ENCODE measurements around the gene LRRC8C. TPM values are rescaled to one million over a fixed set of nuclear protein-coding genes. Genes with fewer than 3 reads are reported as not detected.

Gene LRRC8C
- 7.9 to 12.1 TPM (median 10.2 TPM) in 5 replicates for total RNA-seq (2022; extraction: Qiagen RNA extraction)

DNA sequence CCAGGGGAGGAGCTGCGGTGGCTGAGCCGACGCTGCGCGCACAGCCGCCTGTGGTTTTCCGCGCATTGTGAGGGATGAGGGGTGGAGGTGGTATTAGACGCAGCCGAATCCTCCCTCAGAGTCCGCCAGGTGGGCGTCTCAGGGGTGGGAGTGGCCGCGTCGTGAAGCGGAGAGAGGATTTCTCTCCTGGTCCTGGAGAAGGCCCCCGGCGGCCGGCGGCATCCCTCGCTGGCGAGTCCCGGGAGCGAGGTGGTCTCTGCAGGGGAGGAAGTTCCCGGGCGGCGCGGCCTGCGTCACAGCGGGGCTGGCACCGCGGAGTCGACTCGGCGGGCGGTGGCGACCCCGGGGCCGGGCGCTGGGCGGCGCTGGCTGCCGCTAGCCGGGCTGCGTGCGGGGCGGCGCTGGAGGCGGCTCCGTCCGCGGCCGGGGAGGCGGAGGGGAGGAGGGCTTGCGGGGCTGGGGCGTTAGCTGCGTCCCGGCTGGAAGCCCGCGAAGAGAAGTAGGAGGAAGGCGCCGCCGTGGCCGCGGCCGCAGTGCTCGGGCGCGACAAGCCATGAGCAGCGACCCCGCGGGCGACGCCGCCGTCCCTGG is at the start of gene LRRC8C:
LRRC8C (plus strand) TSS at position 464 of the 591 bp plus-strand sequence. CDS start 53,354 bp downstream, outside the sequence.

Other genes starting within 250 kb of the LRRC8C start
- gene LRRC8B, start 108.3 kb upstream of the LRRC8C start, total RNA-seq (2022; extraction: Qiagen RNA extraction) = 2.4 to 5.1 TPM (median 4.7 TPM) in 5 replicates
- gene LRRC8D, start 187.9 kb downstream of the LRRC8C start, total RNA-seq (2022; extraction: Qiagen RNA extraction) = 29.2 to 37.1 TPM (median 36.4 TPM) in 5 replicates

All from A549 treated with dexamethasone at 1 μM for 4 hours (cell line).